GM19468 (cell line): ENCODE measurements around the gene COL11A1.
"Not testable (repeated sequence)": the region's sequence is repeated elsewhere in the genome, so short reads cannot be mapped to it uniquely, and the experiment has no call there.

Experiments used
- ATAC-seq: cut with Tn5 transposase; IDR thresholded peaks from one replicate; pipeline ENCODE4 v1.9.1; 2021; ENCODE audit warnings: mild to moderate bottlenecking, moderate library complexity, moderate number of reproducible peaks; ENCODE audit not compliant: unreplicated experiment; ENCODE audit errors: extremely low read depth

Gene COL11A1

DNA sequence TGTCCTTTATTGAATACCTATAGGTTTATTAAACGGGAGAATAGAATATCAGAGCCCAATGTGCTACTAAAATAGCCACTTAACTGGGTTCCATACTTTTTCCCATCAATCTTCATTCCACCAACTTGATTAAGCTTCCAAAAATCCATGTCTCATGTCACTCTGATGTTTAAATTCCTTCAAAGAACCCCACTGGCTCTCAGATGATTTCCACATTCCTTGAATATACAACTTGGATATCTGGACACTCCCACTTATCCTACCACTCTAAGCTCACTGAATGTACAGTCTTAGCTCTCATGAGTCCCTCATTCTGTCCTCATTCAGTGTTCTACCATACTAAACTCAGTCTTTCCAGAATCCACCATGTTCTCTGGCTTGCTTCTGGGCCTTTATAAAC lies 21.1 kb downstream of the COL11A1 start:
- no peak for ATAC-seq

DNA sequence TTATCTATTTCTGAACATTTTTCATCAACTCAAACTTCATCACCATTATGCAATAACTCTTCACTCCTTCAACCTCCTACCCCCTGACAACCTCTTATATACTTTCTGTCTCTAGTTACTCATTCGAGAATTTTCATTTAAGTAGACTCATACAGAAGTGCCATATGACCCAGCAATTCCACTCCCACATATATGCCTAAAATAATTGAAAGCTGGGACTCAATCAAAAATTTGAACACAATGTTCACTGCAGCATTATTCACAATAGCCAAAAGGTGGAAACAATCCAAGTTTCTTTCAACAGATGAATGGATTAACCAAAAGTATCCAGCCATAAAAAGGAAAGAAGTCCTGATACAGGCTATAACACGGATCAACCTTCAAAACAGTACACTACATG lies 24.1 kb downstream of the COL11A1 start:
- no peak for ATAC-seq

DNA sequence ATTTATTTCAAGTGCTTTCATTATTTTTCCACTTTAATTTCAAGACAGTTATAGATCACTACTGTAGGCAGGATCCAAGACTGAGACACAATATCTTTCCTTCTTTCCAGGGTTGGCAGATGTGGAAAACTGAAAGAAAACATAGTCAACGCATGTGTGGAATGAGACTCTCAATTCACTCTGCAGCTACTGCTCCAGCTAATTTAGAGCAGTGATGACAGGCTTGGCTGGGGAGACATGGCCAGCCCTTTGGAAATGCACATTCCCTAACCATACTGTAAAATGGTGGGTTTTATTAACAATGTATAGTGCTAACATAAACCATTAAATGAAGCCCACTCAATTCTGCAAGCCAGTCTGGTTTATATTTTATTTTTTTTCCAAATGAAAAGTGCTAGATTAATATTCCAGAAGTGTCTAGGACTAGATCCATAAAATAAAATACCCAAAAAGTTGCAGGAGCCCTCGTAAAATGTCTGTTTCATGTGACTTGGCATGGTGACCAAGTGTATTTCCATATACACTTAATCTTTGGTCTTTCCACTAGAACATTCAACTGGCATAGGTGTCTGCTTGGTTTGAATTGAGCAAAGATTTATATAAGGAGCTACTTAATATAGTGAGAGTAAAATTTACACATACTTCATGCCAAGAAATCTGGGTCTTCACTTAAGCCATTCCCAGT lies 32.9 kb downstream of the COL11A1 start:
- no peak for ATAC-seq

DNA sequence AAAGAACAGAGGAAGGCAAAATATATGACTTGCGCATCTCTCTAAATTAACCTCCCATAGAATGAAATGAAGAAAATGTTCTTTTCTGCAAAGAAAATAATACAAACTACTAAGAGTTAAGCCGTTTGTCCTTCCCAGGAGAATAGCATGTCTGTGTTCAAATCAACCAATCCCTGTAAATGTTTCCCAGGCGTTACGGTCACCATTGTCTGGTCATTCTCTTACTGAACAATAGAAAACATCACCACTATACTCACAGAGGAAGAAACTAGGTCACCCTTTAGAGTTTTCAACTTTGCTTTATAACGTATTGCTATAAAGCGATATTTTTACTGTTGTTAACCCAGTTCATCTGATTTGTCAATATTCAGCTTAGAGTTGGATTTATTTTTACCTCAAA lies 34.1 kb downstream of the COL11A1 start:
- no peak for ATAC-seq

DNA sequence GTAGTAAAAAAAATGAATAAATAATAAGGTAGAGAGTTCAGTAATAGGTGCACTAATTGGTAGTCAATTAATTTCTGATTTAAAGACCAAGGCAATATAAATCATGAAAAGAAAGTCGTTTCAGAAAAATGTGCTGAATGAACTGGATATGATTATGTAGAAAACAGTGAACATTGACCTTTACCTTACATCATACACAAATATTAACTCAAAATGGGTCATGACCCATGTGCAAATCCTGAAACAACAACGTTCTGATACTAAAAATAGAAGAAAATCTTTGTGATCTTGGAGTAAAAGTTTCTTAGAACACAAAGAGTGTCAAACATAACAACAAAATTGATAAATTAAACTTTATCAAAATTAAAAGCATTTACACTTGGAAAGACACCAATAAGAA lies 39.1 kb downstream of the COL11A1 start:
- ATAC-seq = no peak

DNA sequence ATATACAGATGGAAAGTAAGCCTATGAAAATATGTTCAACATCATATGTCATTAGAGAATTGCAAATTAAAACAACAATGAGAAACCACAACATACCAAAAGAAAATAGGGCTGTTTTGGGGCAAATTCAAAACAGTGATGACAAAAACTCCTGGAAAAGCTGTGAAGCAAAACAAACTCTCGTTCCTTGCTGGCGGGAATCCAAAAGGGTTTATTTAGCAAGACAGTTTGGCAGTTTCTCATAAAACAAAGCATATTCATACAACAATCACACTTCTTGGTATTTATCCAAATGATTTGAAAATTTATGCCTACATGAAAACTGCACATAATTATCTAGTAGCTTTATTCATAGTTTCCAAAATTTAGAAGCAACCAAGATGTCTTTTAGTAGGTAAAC lies 44.4 kb downstream of the COL11A1 start:
- ATAC-seq = no peak

DNA sequence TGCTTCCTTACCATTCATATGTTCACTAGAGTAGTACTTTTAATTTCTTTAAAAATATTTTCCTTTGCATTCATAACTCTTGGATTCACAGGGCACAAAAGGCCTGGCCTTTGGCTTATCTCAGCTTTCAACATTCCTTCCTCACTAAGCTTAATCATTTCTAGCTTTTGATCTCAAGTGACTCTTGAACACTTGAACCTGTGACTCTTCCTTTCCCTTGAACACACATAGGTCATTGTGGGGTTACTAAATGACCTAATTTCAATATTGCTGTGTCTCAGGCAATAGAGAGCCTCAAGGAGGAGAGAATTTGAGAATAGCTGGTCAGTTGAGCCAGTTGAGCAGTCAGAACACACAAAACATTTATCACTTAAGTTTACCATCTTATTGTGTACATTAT lies 49.9 kb downstream of the COL11A1 start:
- ATAC-seq = no peak

DNA sequence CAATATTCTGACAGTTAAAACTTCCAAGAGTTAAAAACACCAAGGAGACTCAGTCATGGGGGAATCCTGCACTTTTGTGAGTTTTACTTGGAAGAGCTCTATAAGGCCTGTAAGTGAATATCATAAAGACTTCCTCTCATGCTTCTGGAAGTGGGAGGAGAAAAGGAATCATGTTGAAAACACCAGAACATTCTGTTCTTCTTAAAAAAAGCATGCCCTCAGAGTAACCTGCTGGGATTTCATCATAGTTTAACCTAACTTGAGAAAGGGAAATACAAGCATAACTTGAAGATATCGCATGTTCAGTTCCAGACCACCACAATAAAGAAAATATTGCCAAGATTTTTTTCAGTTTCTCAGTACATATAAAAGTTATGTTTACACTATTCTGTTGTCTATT lies 51.9 kb downstream of the COL11A1 start:
- no peak for ATAC-seq

DNA sequence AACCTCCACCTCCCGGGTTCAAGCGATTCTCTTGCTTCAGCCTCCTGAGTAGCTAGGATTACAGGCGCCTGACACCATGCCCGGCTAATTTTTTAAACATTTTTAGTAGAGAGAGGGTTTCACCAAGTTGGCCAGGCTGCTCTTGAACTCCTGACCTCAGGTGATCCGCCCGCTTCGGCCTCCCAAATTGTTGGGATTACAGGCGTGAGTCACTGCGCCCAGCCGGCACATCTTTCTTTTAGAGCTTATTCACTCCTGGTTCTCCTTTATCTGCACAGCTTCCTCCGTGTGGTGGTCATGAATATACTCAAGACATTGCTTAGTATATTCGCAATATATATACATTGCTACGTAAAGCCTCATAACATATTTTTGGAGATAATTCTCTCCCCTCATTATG lies 80.2 kb downstream of the COL11A1 start:
- not testable (repeated sequence) for ATAC-seq

DNA sequence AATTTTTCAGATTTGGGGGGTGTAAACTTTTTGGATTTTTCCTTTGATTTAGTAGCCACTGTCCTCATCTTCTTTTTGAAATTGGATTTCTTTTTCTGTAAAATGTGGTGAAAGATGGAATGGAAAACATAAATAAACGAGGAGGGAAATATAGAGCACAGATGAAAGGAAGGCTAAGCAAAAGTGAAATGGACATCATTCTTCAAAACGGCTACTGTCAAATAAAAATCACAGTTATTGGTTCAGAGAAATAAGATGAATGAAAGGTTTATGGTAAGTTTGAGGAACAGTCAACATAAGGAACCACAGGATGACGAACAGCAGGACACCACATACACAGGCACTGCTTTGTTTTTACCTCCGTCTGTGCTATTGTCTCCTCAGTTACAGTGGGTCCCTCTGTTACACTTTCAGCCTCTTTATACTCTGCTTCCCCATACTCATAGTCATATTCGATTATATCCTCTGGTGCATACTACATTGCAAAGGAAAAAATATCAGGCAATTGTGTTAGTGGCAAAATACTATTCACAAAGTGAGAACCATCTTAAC lies 82.4 kb downstream of the COL11A1 start:
- no peak for ATAC-seq

DNA sequence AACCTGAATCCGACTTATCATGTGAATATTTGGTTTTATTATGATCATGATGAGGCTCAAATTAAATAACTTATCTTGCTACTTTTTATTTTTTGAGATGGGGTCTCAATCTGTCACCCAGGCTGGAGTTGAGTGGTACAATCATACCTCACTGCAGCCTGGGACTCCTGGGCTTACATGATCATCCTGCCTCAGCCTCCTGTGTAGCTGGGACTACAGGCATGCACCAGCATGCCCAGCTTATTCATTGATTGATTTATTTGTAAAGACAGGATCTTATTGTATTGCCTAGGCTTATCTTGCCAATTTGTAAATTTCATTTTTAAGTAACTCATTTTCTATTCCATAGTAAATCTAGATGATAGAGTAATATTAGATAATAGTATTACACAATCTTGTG lies 84.3 kb downstream of the COL11A1 start:
- no peak for ATAC-seq

DNA sequence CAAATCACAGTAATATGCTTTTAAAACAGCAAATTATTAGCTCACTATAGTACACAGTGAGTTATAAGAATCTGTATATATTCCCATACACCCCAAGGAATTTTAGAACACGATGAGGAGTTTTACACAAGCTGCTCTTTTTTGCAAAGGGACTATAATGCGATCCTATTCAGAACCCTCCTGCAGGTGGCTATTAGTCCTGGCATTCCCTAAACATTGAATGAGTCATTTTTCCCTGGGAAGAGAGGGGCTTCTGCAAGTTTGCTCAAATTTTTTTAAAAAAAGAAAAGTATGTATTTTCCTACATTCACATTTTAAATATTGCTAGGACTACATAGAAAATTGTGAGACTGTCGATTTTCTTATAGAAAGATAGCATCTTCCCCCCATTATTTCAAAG lies 106.3 kb downstream of the COL11A1 start:
- no peak for ATAC-seq

DNA sequence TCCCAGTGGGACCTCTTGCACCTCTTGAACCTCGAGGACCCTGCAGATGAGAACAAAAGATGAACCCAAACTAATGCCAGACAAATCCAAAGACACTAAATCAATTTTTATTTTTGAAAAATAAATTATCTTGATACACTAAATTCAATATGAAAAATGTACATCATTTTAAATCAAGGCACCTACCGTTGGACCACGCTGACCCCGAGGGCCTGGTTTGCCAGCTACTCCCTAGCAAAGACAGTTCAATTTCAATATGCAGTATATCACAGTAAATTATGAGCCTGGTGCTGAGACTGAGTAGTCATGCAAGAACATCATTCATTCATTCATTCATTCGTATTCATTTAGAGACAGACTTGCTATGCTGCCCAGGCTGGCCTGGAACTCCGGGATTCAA lies 129.4 kb downstream of the COL11A1 start:
- no peak for ATAC-seq

DNA sequence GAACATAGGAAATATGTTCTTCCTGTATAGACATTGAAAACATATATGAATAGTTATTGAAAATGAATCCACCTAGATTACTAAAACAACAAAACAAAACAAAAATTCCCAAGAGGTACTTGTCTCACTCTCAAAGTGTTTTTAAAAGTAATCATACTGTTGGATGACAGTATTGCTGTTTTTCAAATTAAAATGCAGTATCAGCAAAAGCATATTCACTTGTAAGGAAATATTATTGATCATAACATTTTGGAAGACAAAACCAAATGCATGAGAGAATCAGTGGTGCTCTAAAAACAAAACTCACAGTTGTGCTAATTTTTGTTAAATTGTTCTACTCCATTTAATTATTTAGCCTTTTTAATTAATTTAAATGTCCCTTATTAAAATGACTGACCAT lies 131.0 kb downstream of the COL11A1 start:
- no peak for ATAC-seq

DNA sequence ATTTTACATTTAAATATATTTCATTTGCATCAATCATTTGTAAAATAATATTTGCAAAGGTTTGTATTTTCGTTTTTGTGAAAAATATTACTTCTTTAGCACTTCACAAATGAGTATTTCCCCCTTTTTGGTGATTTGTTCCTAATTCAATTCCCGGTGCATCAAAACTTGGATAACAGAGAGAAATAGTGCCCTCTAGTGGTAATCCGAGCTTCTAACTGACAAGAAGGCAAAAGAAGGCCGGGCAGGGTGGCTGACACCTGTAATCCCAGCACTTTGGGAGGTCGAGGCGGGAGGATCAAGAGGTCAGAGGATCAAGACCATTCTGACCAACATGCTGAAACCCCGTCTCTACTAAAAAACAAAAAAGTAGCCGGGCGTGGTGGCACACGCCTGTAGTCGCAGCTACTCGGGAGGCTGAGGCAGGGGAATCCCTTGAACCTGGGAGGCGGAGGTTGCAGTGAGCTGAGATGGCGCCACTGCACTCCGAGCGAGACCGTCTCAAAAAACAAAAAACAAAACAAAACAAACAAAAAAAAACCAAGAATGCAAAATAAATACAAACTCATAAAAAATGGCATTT lies 137.7 kb downstream of the COL11A1 start:
- ATAC-seq = no peak

DNA sequence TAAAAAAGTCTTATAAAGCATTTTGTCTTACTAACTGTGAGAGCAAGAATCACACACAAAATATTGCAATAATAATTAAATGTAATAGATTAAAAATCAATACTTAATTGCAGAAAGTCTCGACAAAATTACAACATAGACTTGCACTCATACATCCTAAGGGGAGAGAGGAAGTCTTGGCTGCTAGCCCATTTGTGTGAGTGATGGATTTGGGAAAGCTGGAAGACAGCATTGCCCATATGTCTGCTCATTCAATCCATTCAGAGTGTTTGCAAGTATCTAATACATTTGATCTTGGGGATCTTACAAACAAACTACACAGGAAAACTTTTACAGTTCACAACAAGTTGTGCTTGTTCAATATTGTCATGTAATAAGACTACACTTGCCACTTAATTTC lies 140.5 kb downstream of the COL11A1 start:
- no peak for ATAC-seq

DNA sequence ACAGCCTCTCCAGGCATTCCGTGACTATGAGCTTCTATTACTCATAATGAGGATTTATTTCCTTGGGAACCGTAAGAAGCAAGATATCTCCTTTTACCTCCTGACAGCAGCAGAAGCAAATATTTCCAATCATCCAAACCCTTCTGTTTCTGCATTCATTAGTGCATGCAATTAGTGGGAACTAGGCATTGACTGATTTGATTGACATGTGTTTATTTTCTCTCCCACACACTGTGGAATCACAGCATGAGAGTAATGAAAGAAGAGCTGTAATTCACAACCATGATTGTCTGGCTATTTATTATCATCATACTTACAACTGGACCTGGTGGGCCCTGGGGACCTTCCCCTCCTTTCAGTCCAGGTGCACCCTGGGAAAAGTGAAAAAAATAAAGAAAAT lies 146.8 kb downstream of the COL11A1 start:
- ATAC-seq = no peak

DNA sequence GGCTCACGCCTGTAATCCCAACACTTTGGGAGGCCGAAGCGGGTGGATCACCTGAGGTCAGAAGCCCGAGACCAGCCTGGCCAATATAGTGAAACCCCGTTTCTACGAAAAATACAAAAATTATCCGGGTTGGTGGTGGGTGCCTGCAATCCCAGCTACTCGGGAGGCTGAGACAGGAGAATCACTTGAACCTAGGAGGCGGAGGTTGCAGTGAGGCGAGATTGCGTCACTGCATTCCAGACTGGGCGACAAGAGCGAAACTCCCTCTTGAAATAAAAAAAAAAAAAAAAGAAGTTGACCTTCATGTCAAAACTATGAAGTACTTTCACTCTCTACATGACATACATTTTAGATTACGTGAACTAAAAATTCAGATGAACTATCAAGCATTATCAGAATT lies 153.7 kb downstream of the COL11A1 start:
- no peak for ATAC-seq

DNA sequence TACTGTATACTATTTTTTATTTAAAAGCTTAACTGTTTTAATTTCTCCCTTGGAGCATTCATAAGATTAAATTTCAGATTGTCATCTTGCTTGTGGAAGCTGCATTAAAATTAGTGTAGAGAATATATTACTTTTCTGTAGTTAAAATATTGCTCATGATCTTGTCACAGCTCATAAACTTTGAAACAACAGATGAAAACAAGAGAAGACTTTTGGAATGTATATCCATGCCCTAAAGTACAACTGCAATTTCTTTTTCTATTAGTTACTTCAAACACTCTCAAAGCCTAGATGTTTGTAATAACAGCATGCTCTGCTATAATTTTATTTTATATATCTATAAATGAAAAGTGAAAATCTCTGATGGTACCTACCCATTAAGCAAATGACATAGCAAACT lies 155.9 kb downstream of the COL11A1 start:
- ATAC-seq = no peak

DNA sequence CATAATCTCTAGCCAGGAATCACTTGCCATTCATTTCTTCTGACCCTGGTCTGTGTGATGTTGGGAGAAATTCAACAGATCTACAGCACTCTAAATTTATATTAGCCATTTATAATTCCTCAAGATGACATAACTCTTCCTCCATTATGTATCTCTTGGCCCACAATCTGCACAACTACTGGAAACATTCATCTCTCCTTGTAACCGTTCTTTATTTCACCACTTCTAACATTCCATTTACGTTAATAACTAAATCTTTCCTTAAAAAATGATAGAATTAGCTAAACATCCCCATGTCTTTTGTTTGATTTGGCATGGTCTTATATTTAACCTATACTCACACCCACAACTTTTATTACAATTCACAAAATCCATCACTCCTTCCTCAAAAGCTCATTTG lies 166.0 kb downstream of the COL11A1 start:
- ATAC-seq = no peak

DNA sequence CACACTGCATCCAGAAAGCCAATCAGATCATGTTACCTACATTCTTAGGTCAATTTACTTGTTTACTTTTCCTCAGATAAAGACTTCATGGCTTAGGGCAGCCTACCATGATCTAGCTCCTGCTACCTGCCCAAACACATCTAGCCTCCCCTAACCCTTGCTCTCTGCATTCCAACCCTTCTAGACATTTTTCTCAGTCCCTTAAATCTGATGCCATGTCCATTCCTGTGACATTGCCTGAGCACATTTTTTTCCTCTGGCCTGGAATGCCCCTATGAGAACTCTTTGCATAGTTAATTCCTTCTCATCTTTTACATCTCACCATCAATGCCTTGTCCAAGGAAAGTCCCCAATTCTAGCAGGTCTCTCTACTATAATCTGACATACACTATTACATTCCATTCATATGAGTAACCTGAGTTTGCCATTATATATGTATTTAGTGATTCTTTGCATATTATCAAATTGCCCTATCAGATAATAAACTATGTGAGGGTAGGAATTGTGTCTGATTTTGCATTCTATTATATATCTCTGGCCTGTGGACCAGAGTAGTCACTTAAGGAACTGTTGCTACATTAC lies 166.9 kb downstream of the COL11A1 start:
- no peak for ATAC-seq

DNA sequence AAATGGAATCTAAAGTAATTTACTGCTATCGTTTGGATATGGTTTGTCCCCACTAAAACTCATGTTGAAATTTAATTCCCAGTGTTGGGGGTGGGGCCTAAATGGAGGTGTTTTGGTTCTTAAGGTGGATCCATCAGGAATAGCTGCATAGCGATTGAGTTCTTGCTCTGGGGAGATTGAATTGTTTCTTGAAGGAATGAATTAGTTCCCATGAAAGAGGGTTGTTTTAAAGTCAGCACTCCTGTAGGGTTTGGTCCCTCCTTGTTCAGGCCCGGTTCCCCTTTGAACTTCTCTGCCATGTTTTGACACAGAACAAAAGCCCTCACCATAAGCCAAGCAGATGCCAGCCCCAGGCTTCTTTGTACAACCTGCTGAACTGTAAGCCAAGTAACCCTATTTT lies 170.9 kb downstream of the COL11A1 start:
- ATAC-seq = no peak
